SK-N-SH treated with all-trans-retinoic acid at 6 μM for 48 hours (cell line): ENCODE data around the gene FRMD4A.

ENCODE experiments used
- ARNTL ChIP-seq: fragments of 450-650 bp; formaldehyde crosslinking; IDR thresholded peaks from 2 replicates; pipeline ENCODE4 v1.5.0; 2020; ENCODE audit warnings: low read depth, mild to moderate bottlenecking, moderate library complexity, borderline replicate concordance
- RARB ChIP-seq: fragments of 250-450 bp; sonication (Bioruptor Pico); IDR thresholded peaks from 2 replicates; pipeline ENCODE4 v1.8.0; 2021; ENCODE audit warnings: mild to moderate bottlenecking, moderate library complexity
- TCF4 ChIP-seq: fragments of 250-450 bp; sonication (Bioruptor Pico); IDR thresholded peaks from 2 replicates; pipeline ENCODE4 v1.8.0; 2021; ENCODE audit warnings: mild to moderate bottlenecking, moderate library complexity, borderline replicate concordance
- ZC3H10 ChIP-seq: fragments of 250-450 bp; sonication (Bioruptor Pico); IDR thresholded peaks from 2 replicates; pipeline ENCODE4 v1.5.1; 2021; ENCODE audit warnings: mild to moderate bottlenecking, moderate library complexity
- ZFP3 ChIP-seq: fragments of 250-450 bp; sonication (Bioruptor Pico); IDR thresholded peaks from 2 replicates; pipeline ENCODE4 v1.5.0; 2020; ENCODE audit warnings: mild to moderate bottlenecking, moderate library complexity
- ZFP30 ChIP-seq: fragments of 450-650 bp; formaldehyde crosslinking; IDR thresholded peaks from 2 replicates; pipeline ENCODE4 v1.5.0; 2022; ENCODE audit warnings: mild to moderate bottlenecking, moderate library complexity
- TF ChIP-seq, protein P1 (sequence below): fragments of 250-450 bp; sonication (Bioruptor Pico); IDR thresholded peaks from 2 replicates; pipeline ENCODE4 v1.8.0; 2020; ENCODE audit warnings: mild to moderate bottlenecking, moderate library complexity, borderline replicate concordance

DNA sequence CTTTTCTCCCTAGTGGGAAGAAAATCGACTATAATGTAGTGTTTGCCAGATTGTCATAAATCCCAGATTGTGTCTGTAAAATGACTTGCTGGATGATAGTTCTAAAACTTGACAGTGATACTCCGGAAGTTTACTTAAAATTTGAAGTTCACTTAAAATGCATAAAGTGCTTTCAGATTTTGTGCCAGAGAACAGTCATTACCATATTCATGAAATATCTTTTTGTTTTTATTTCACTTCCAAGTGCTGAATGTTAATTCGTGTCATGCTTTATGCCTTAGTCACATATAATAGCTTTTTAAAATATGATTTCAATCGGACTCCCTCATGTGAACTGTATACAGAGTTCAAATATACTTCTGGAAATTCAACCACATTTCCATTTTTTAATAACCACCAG is 713.6 kb downstream of the FRMD4A start:
- no peak for TF ChIP-seq ZC3H10 (CRISPR knock-in tag)
- TF ChIP-seq ZFP3 = no peak
- TF ChIP-seq, protein P1, sequence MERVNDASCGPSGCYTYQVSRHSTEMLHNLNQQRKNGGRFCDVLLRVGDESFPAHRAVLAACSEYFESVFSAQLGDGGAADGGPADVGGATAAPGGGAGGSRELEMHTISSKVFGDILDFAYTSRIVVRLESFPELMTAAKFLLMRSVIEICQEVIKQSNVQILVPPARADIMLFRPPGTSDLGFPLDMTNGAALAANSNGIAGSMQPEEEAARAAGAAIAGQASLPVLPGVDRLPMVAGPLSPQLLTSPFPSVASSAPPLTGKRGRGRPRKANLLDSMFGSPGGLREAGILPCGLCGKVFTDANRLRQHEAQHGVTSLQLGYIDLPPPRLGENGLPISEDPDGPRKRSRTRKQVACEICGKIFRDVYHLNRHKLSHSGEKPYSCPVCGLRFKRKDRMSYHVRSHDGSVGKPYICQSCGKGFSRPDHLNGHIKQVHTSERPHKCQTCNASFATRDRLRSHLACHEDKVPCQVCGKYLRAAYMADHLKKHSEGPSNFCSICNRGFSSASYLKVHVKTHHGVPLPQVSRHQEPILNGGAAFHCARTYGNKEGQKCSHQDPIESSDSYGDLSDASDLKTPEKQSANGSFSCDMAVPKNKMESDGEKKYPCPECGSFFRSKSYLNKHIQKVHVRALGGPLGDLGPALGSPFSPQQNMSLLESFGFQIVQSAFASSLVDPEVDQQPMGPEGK (CRISPR knock-in tag) = 0 out of 2 replicates have a peak, but pooled peaks have one; percentile 23
- TF ChIP-seq RARB = no peak
- no peak for TF ChIP-seq ARNTL (CRISPR knock-in tag)
- TF ChIP-seq TCF4 (CRISPR knock-in tag) = no peak
- TF ChIP-seq ZFP30 (CRISPR knock-in tag) = no peak
